H1 (cell line): ENCODE data around the gene MAP6. TPM values are rescaled to one million over a fixed set of nuclear protein-coding genes. Genes with fewer than 3 reads are reported as not detected.
A peak's percentile ranks its signal among the peaks of the same experiment; 100 is the strongest.

Experiments used
- CTCF ChIA-PET: fragments of 300-600 bp; sonication (Branson Sonifier 250); formaldehyde crosslinking; loops from one replicate; lab custom pipeline; 2021; ENCODE audit not compliant: partially characterized antibody; lab: Charles Lee
- POLR2A ChIA-PET: fragments of 300-600 bp; sonication (Branson Sonifier 250); formaldehyde crosslinking; loops from one replicate; lab custom pipeline; 2021; ENCODE audit warnings: inconsistent platforms; ENCODE audit not compliant: partially characterized antibody; lab: Charles Lee
- DNase-seq, 2 experiments: peaks; one replicate each; pipeline versions ENCODE4 v3.0.0 to v3.0.0-alpha.2; 2010 to 2022; ENCODE audit warnings: low spot score in 2 of 2, low read depth in 1 of 2, mixed read lengths in 1 of 2
- FAIRE-seq: peaks from 2 replicates; lab custom pipeline; 2011; peaks lifted over from hg19 to GRCh38; lab: Jason Lieb, UNC
- H2AFZ ChIP-seq: 2 replicates; pipeline ENCODE4 v1.8.1; 2012; ENCODE audit warnings: low read length, inconsistent platforms
- H2AK5ac ChIP-seq: 2 replicates; pipeline ENCODE4 v1.6.1; 2013; ENCODE audit warnings: low read depth, low read length
- H2BK120ac ChIP-seq: replicated peaks from 2 replicates; pipeline ENCODE3; 2013; ENCODE audit warnings: low read depth, low read length, inconsistent platforms
- H2BK12ac ChIP-seq: 2 replicates; pipeline ENCODE4 v1.6.1; 2013; ENCODE audit warnings: low read depth, low read length
- H2BK15ac ChIP-seq: 2 replicates; pipeline ENCODE4 v1.6.1; 2013; ENCODE audit warnings: low read length
- H2BK20ac ChIP-seq: 2 replicates; pipeline ENCODE4 v1.6.1; 2013; ENCODE audit warnings: low read length
- H2BK5ac ChIP-seq: 2 replicates; pipeline ENCODE4 v1.6.1; 2013; ENCODE audit warnings: low read depth, low read length
- H3K14ac ChIP-seq: 2 replicates; pipeline ENCODE4 v1.6.1; 2013; ENCODE audit warnings: inconsistent platforms; ENCODE audit not compliant: insufficient read length
- H3K18ac ChIP-seq: 2 replicates; pipeline ENCODE4 v1.6.1; 2013; ENCODE audit warnings: low read length; ENCODE audit errors: extremely low read depth
- H3K23ac ChIP-seq: 2 replicates; pipeline ENCODE4 v1.6.1; 2013; ENCODE audit warnings: inconsistent platforms; ENCODE audit not compliant: insufficient read length
- H3K23me2 ChIP-seq: 2 replicates; pipeline ENCODE4 v1.6.1; 2013; ENCODE audit warnings: low read depth, low read length
- H3K27ac ChIP-seq: 2 replicates; pipeline ENCODE4 v1.6.1; 2011; ENCODE audit warnings: low read depth, low read length, inconsistent platforms
- H3K27me3 ChIP-seq, 4 experiments: replicated peaks in 1 of 4; 1 replicate in 1 of 4; 2 replicates in 3 of 4; pipeline versions ENCODE4 v1.6.1 to v1.8.1; 2011 to 2013; ENCODE audit warnings: low read length in 3 of 4, mild to moderate bottlenecking in 3 of 4, inconsistent platforms in 2 of 4, mixed read lengths in 2 of 4, moderate library complexity in 1 of 4; ENCODE audit not compliant: control insufficient read depth in 3 of 4, insufficient read depth in 3 of 4; ENCODE audit errors: extremely low read depth in 1 of 4
- H3K36me3 ChIP-seq, 4 experiments: 2 replicates each; pipeline versions ENCODE4 v1.6.1 to v1.8.1; 2011 to 2013; ENCODE audit warnings: mild to moderate bottlenecking in 4 of 4, low read length in 3 of 4, moderate library complexity in 2 of 4, control low read depth in 1 of 4, inconsistent platforms in 1 of 4; ENCODE audit not compliant: insufficient read depth in 4 of 4, control insufficient read depth in 2 of 4
- H3K4ac ChIP-seq: replicated peaks from 2 replicates; pipeline ENCODE3; 2013; ENCODE audit warnings: low read length, low read depth, mixed read lengths, inconsistent platforms; ENCODE audit not compliant: insufficient read length
- H3K4me1 ChIP-seq, 4 experiments: replicated peaks in 1 of 4; 1 replicate in 1 of 4; 2 replicates in 3 of 4; pipeline versions ENCODE4 v1.6.1 to v1.8.1; 2011 to 2013; ENCODE audit warnings: low read length in 3 of 4, inconsistent platforms in 2 of 4, mixed read lengths in 1 of 4; ENCODE audit not compliant: insufficient read depth in 4 of 4, control insufficient read depth in 3 of 4
- H3K4me2 ChIP-seq, 2 experiments: 2 replicates each; pipeline versions ENCODE4 v1.6.1 to v1.8.1; 2011 to 2013; ENCODE audit warnings: low read depth in 2 of 2, low read length in 2 of 2, control low read depth in 1 of 2, inconsistent platforms in 1 of 2, mild to moderate bottlenecking in 1 of 2; ENCODE audit not compliant: insufficient read depth in 1 of 2
- H3K4me3 ChIP-seq, 4 experiments: fragments of 200-600, 300-600 bp in 1 of 4; sonication (generic), shearing (Covaris generic), sonication (Bioruptor Twin) in 1 of 4; 2 replicates each; pipeline versions ENCODE4 v1.5.1 to v1.8.1; 2011 to 2016; ENCODE audit warnings: low read length in 4 of 4, low read depth in 3 of 4, control low read depth in 2 of 4, inconsistent platforms in 2 of 4, mild to moderate bottlenecking in 2 of 4, mixed read lengths in 1 of 4, moderate library complexity in 1 of 4; ENCODE audit not compliant: insufficient read depth in 2 of 4; ENCODE audit errors: extremely low read depth in 1 of 4
- H3K56ac ChIP-seq: replicated peaks from 2 replicates; pipeline ENCODE3; 2013; ENCODE audit warnings: low read depth, mild to moderate bottlenecking, mixed read lengths, low read length, inconsistent platforms; ENCODE audit not compliant: insufficient read length
- H3K79me1 ChIP-seq: 2 replicates; pipeline ENCODE4 v1.6.1; 2013; ENCODE audit warnings: low read depth, low read length, control low read depth
- H3K79me2 ChIP-seq, 2 experiments: 2 replicates each; pipeline versions ENCODE4 v1.6.1 to v1.8.1; 2012 to 2013; ENCODE audit warnings: low read length in 2 of 2, mild to moderate bottlenecking in 2 of 2, inconsistent platforms in 1 of 2; ENCODE audit not compliant: insufficient read depth in 2 of 2, control insufficient read depth in 1 of 2
- H3K9ac ChIP-seq, 4 experiments: replicated peaks in 1 of 4; 1 replicate in 1 of 4; 2 replicates in 3 of 4; pipeline versions ENCODE4 v1.6.1 to v1.8.1; 2011 to 2013; ENCODE audit warnings: low read depth in 3 of 4, low read length in 3 of 4, control low read depth in 2 of 4, mild to moderate bottlenecking in 2 of 4, moderate library complexity in 2 of 4, inconsistent platforms in 1 of 4; ENCODE audit errors: extremely low read depth in 1 of 4
- H3K9me3 ChIP-seq, 2 experiments: 2 replicates each; pipeline versions ENCODE4 v1.6.1 to v1.8.1; 2012 to 2013; ENCODE audit warnings: mild to moderate bottlenecking in 2 of 2, moderate library complexity in 2 of 2, control low read depth in 1 of 2, inconsistent platforms in 1 of 2, low read depth in 1 of 2, low read length in 1 of 2, mixed read lengths in 1 of 2; ENCODE audit not compliant: insufficient read depth in 2 of 2
- H4K20me1 ChIP-seq, 2 experiments: replicated peaks in 1 of 2; 2 replicates each; pipeline versions ENCODE3 to v1.8.1; 2011 to 2013; ENCODE audit warnings: inconsistent platforms in 2 of 2, low read length in 2 of 2, mild to moderate bottlenecking in 1 of 2; ENCODE audit not compliant: insufficient read depth in 2 of 2, control insufficient read depth in 1 of 2
- H4K5ac ChIP-seq: 2 replicates; pipeline ENCODE4 v1.6.1; 2013; ENCODE audit warnings: low read length, low read depth, mixed read lengths, inconsistent platforms; ENCODE audit not compliant: insufficient read length
- H4K8ac ChIP-seq: 2 replicates; pipeline ENCODE4 v1.8.0; 2013; ENCODE audit warnings: mild to moderate bottlenecking, moderate library complexity, low read length, inconsistent platforms; ENCODE audit not compliant: insufficient read depth; ENCODE audit errors: extremely low read depth
- H4K91ac ChIP-seq: replicated peaks from 2 replicates; pipeline ENCODE3; 2013; ENCODE audit warnings: low read length, mixed read lengths, inconsistent platforms; ENCODE audit not compliant: insufficient read length
- KDM5A ChIP-seq: fragments of 200-600 bp; IDR thresholded peaks from 2 replicates; pipeline ENCODE4 v1.7.1; 2012; ENCODE audit warnings: mild to moderate bottlenecking, low read length, inconsistent platforms, mixed read lengths
- POLR2AphosphoS5 ChIP-seq: IDR thresholded peaks from 2 replicates; pipeline ENCODE4 v1.6.1; 2011; ENCODE audit warnings: low read depth, low read length
- WGBS, 2 experiments: shearing (Covaris generic) in 1 of 2; methylation state at CpG; one replicate each; pipeline versions ENCODE4 v1.1.6 to v1.1.7; 2013 to 2015; ENCODE audit warnings: low lambda C conversion rate in 2 of 2, mixed read lengths in 2 of 2, inconsistent platforms in 1 of 2, low coverage in 1 of 2, missing lambda C conversion rate in 1 of 2; ENCODE audit not compliant: insufficient replicate concordance in 2 of 2, insufficient coverage in 1 of 2, insufficient read length in 1 of 2; ENCODE audit errors: extremely low coverage in 1 of 2, missing lambda C conversion rate in 1 of 2; 5-methylcytosine and 5-hydroxymethylcytosine counted together
- polyA plus RNA-seq, 7 experiments: library from polyadenylated mRNA; depleted of rRNA in 3 of 7; stranded (reverse) in 5 of 7; unstranded in 2 of 7; fragments of >200 nt in 5 of 7; fragments of 200-250 nt in 2 of 7; gene quantifications; 1 replicate in 5 of 7; 2 replicates in 1 of 7; 4 replicates in 1 of 7; pipeline versions ENCODE4 v1.2.1 to v1.2.3, GENCODE V29; 2011 to 2013; ENCODE audit warnings: missing spikeins in 2 of 7, mixed read lengths in 2 of 7
- total RNA-seq: library from RNA; stranded (reverse); fragmentation: NEBNext Ultra II Directional; extraction: Animal tissue kit (Norgen Biotek cat#: 25700); gene quantifications from 2 replicates; pipeline ENCODE4 v1.2.1, GENCODE V29; 2021

The MAP6 gene
- total and polyA plus RNA-seq, 2 of the 8 experiments (the other 6 are each of a cell fraction or from before 2014, with no cell fraction given), result 0.54 to 0.89 TPM

DNA sequence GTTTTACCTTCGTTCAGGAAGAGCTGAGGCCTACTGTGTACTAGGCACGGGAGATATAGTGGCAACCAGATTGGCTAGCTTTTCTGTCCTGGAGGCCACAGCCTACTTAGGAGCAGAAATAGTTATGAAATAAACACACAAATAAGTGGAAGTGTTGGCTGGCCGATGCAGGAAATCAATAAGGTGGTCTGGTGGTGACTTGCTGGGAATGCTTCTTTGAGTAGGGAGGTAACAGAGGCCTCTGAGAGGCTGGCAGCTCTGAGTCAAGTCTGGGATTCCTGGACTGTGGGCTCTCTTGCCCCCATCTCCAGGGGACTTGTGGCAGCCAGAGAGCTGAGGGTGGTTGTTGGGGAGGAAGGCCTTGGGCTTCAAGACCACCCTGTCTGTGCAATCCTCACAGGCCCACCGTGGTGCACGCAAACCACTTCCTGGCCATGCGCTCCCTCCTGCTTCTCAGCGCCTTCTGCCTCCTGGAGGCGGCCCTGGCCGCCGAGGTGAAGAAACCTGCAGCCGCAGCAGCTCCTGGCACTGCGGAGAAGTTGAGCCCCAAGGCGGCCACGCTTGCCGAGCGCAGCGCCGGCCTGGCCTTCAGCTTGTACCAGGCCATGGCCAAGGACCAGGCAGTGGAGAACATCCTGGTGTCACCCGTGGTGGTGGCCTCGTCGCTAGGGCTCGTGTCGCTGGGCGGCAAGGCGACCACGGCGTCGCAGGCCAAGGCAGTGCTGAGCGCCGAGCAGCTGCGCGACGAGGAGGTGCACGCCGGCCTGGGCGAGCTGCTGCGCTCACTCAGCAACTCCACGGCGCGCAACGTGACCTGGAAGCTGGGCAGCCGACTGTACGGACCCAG, 102.7 kb downstream of the MAP6 start:
- Histone ChIP-seq H3K79me2 (peaks cover 11 to 68% of the 10 kb centered on the region in 2 experiments), H2AK5ac (peak overlapping the region; percentile 69; the same call in 1 of the 2 replicates), H2BK20ac (no peak overlapping the region), H3K36me3 (peaks cover 32 to 51% (median 47%) of the 10 kb centered on the region in 4 experiments), H3K14ac (no peak overlapping the region), H4K20me1 (peaks cover 10 to 24% of the 10 kb centered on the region in 2 experiments), H3K27ac (peak overlapping the region; percentile 43), H3K56ac (no peak overlapping the region), H3K9ac (peak overlapping the region in 2 of 4 experiments; percentile 8 to 22; a peak in 2 of 7 replicates), H3K27me3 (no peaks in the 10 kb centered on the region), H2BK12ac (peak overlapping the region; percentile 81; the same call in 1 of the 2 replicates), H2BK5ac (peak overlapping the region; percentile 87), H3K4me2 (peak overlapping the region; percentile 82 to 95; a peak in 1 of 4 replicates), H2BK120ac (peak overlapping the region; percentile 62), H3K4me3 (0 out of 8 replicates have a peak overlapping the region, but pooled peaks of 1 of the 4 experiments have one; percentile 93), H4K91ac (no peak overlapping the region), H3K4me1 (peaks cover 7 to 38% (median 23%) of the 10 kb centered on the region in 4 experiments), H3K79me1 (peaks cover 12% of the 10 kb centered on the region), H3K4ac (no peak overlapping the region), H3K18ac (no peak overlapping the region), H4K5ac (peak overlapping the region; percentile 1)
- DNase-seq, result no peak
- POLR2A ChIA-PET, result interaction anchor here (1.1 to 35.1 kb wide), 12 partner anchors 3 to 292 kb away, joined by 3 to 1120 read pairs (median 4); partner anchors contain the start of gene SERPINH1
- TF ChIP-seq POLR2AphosphoS5 (0 out of 2 replicates have a peak, but pooled peaks have one; percentile 15), KDM5A (no peak)
- TF ChIP-seq, all 59 proteins: peak for 1
- CTCF ChIA-PET, result interaction anchor here (0.8 to 17.4 kb wide), 15 partner anchors 5 to 178 kb away, joined by 3 to 344 read pairs (median 5); partner anchors contain the start of gene SERPINH1
- Histone ChIP-seq H4K8ac (peak overlapping the region; percentile 87), H2BK15ac (no peak overlapping the region; the same call in 1 of the 2 replicates), H3K23ac (no peak overlapping the region), H3K23me2 (peaks cover 12% of the 10 kb centered on the region), H2AFZ (no peak overlapping the region), H3K9me3 (no peaks in the 10 kb centered on the region)
- FAIRE-seq, result no peak
- WGBS, 2 experiments, result 94% methylated on average over 40 of the region's 43 CpGs; no CpG with 5 or more reads in 1 of the 2 experiments
